Panc1 (cell line): ENCODE data around the gene MCRIP2. TPM values are rescaled to one million over a fixed set of nuclear protein-coding genes. Genes with fewer than 3 reads are reported as not detected.

Experiments
- ATAC-seq: fragments of 200-7000 bp; cut with Tn5 transposase; 2 replicates; pipeline ENCODE4 v1.9.1; 2020; ENCODE audit warnings: mild to moderate bottlenecking, moderate library complexity
- BruUV-seq: library from RNA; stranded (reverse); fragments of 400-500 nt; replicated peaks from 2 replicates; lab custom pipeline; 2021; lab: Mats Ljungman, UMichigan
- CTCF ChIA-PET: fragments of 300-600 bp; sonication (Branson Sonifier 250); formaldehyde crosslinking; loops from one replicate; lab custom pipeline; 2022; ENCODE audit warnings: antibody characterized with exemption; lab: Charles Lee
- POLR2A ChIA-PET: fragments of 300-600 bp; sonication (Branson Sonifier 250); formaldehyde crosslinking; loops from one replicate; lab custom pipeline; 2022; ENCODE audit warnings: antibody characterized with exemption; lab: Charles Lee
- DNase-seq: peaks from one replicate; pipeline ENCODE4 v3.0.0-alpha.2; 2010; ENCODE audit warnings: low read depth, low spot score
- H3K27ac ChIP-seq: 2 replicates; pipeline ENCODE4 v1.5.1; 2011; ENCODE audit warnings: mild to moderate bottlenecking, low read length, inconsistent platforms
- H3K27me3 ChIP-seq: fragments of 200-500 bp; sonication (Bioruptor generic); 2 replicates; pipeline ENCODE4 v1.6.0; 2014; ENCODE audit warnings: low read length, inconsistent platforms; ENCODE audit not compliant: control insufficient read depth, insufficient read depth
- H3K36me3 ChIP-seq: fragments of 200-500 bp; sonication (Bioruptor generic); 2 replicates; pipeline ENCODE4 v1.5.1; 2014; ENCODE audit warnings: inconsistent platforms, mild to moderate bottlenecking, low read length, moderate library complexity; ENCODE audit not compliant: control insufficient read depth, insufficient read depth
- H3K4me1 ChIP-seq: 2 replicates; pipeline ENCODE4 v1.5.1; 2011; ENCODE audit warnings: inconsistent platforms, mild to moderate bottlenecking, low read length, moderate library complexity; ENCODE audit not compliant: control insufficient read depth, insufficient read depth
- H3K4me3 ChIP-seq, 2 experiments: 2 replicates each; pipeline ENCODE4 v1.5.1; 2011 to 2012; ENCODE audit warnings: low read depth in 2 of 2, low read length in 2 of 2, mild to moderate bottlenecking in 2 of 2, inconsistent platforms in 1 of 2, moderate library complexity in 1 of 2
- H3K9me3 ChIP-seq: fragments of 200-500 bp; sonication (Bioruptor generic); 2 replicates; pipeline ENCODE4 v1.5.1; 2014; ENCODE audit warnings: low read depth, mild to moderate bottlenecking, inconsistent platforms, low read length, moderate library complexity; ENCODE audit not compliant: control insufficient read depth, insufficient read depth
- POLR2AphosphoS5 ChIP-seq: IDR thresholded peaks from 2 replicates; pipeline ENCODE4 v1.6.1; 2012; ENCODE audit warnings: mild to moderate bottlenecking, low read depth, low read length, moderate library complexity
- REST ChIP-seq, 2 experiments: IDR thresholded peaks; 2 replicates each; pipeline ENCODE4 v1.6.1; 2011 to 2012; ENCODE audit warnings: low read depth in 2 of 2, control low read depth in 1 of 2, low read length in 1 of 2, mild to moderate bottlenecking in 1 of 2, moderate library complexity in 1 of 2; ENCODE audit not compliant: insufficient read depth in 1 of 2
- SIN3A ChIP-seq: IDR thresholded peaks from 2 replicates; pipeline ENCODE4 v1.6.1; 2012; ENCODE audit warnings: low read depth, mild to moderate bottlenecking, low read length, moderate library complexity, borderline replicate concordance; ENCODE audit not compliant: insufficient read depth
- TCF7L2 ChIP-seq: IDR thresholded peaks from 2 replicates; pipeline ENCODE4 v1.6.1; 2011; ENCODE audit warnings: mild to moderate bottlenecking, low read depth, low read length, inconsistent platforms
- in situ Hi-C: cut with HindIII; loops from 2 replicates; pipeline ENCODE4 v1.10.0; 2016; ENCODE audit warnings: low sequenced_read_pairs, low pct_unique_long_range_greater_than_20kb
- intact Hi-C: fragments of 100-400 bp; cut with micrococcal nuclease; formaldehyde crosslinking; loops from one replicate; pipeline ENCODE4 v1.10.0; 2022; ENCODE audit not compliant: unreplicated experiment
- total RNA-seq: library from RNA; stranded (reverse); gene quantifications from one replicate; pipeline ENCODE4 v1.2.1, GENCODE V29; 2021; ENCODE audit not compliant: unreplicated experiment
- TF ChIP-seq, protein P1 (sequence below): fragments of 450-650 bp; IDR thresholded peaks from 2 replicates; pipeline ENCODE4 v1.5.1; 2017; ENCODE audit warnings: mild to moderate bottlenecking

Gene MCRIP2
- total RNA-seq, 1 experiment from 2014 or later: 91.6 TPM

DNA sequence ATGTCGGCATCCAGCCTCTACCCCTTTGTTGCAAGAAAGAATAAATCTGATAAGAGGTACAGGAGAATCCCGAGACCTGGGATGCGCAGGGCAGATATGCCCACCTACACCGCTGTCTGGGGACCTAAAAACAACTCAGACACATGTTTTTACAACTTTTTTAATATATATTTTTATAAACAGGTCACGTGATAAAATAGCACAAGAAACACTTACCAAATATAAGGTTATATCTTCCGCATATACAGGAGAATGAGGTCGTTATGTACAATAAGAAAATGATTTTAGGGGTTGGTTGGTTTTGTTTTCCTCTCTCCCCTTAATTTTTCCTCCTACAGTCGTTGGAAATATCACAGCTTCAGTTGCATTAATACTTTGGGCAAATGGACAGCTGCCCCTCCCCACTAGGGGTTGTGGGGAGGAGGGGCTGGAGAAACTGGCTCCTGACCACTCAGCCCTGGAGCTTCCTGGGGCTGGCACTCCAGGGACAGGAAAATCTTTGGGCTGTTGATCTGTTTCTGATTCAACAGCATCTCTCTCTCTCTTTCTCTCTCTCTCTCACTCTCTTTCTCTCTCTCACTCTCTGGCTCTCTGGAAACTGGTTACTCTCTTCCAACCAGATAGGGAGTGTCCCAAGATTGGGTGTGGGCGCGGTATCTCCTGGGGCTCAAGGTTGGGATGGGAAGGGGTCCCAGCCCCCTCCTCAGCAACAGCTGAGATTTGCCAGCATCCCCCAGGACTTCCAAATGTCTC, 50.9 kb downstream of the MCRIP2 start:
- no peak for TF ChIP-seq SIN3A
- no peak for TF ChIP-seq POLR2AphosphoS5
- TF ChIP-seq REST (IDR thresholded peaks at IDR 0.05; ENCODE audit: insufficient read depth in 1 of 2, low read depth in 2 of 2, low read length in 1 of 2): no peak
- TF ChIP-seq TCF7L2: no peak
- TF ChIP-seq, protein P1, sequence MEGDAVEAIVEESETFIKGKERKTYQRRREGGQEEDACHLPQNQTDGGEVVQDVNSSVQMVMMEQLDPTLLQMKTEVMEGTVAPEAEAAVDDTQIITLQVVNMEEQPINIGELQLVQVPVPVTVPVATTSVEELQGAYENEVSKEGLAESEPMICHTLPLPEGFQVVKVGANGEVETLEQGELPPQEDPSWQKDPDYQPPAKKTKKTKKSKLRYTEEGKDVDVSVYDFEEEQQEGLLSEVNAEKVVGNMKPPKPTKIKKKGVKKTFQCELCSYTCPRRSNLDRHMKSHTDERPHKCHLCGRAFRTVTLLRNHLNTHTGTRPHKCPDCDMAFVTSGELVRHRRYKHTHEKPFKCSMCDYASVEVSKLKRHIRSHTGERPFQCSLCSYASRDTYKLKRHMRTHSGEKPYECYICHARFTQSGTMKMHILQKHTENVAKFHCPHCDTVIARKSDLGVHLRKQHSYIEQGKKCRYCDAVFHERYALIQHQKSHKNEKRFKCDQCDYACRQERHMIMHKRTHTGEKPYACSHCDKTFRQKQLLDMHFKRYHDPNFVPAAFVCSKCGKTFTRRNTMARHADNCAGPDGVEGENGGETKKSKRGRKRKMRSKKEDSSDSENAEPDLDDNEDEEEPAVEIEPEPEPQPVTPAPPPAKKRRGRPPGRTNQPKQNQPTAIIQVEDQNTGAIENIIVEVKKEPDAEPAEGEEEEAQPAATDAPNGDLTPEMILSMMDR: no peak
- H3K36me3 ChIP-seq: peaks cover 4% of the 10 kb centered on the region; the same call in 1 of the 2 replicates
- H3K9me3 ChIP-seq: no peaks in the 10 kb centered on the region
- intact Hi-C loops (no loop called here), in situ Hi-C loops (no loop called here)
- no peaks in the 10 kb centered on the region for H3K27me3 ChIP-seq
- CTCF ChIA-PET: no interaction called here
- no peak overlapping the region for H3K4me3 ChIP-seq
- TSS peak; percentile 65 for BruUV-seq
- no peak for DNase-seq
- peaks cover 13% of the 10 kb centered on the region for H3K4me1 ChIP-seq
- POLR2A ChIA-PET: interaction anchor here (0.7 kb wide), 1 partner anchor 32 kb away, joined by 4 read pairs; no protein-coding TSS in a partner anchor
- ATAC-seq: no peak
- peak overlapping the region; percentile 29; the same call in 1 of the 2 replicates for H3K27ac ChIP-seq

- ChIA-PET POLR2A (no interaction called here), CTCF (no interaction called here)
- intact Hi-C loops (no loop called here), in situ Hi-C loops (no loop called here)
- TF ChIP-seq SIN3A: no peak
- TF ChIP-seq POLR2AphosphoS5: no peak
- TF ChIP-seq, protein P1: no peak
- no peak for TF ChIP-seq REST (IDR thresholded peaks at IDR 0.05; ENCODE audit: insufficient read depth in 1 of 2, low read depth in 2 of 2, low read length in 1 of 2)
- no peak for TF ChIP-seq TCF7L2
- no TSS peak for BruUV-seq
- DNase-seq: no peak
- Histone ChIP-seq H3K36me3 (peaks cover 4% of the 10 kb centered on the region; the same call in 1 of the 2 replicates), H3K4me3 (no peak overlapping the region), H3K9me3 (no peaks in the 10 kb centered on the region), H3K27me3 (no peaks in the 10 kb centered on the region), H3K4me1 (peaks cover 13% of the 10 kb centered on the region), H3K27ac (no peak overlapping the region)
- ATAC-seq: no peak
Measured at GRCh38 chr16:693364-693763, 51.7 kb downstream of the MCRIP2 start.
